HAP-1 (cell line): ENCODE data around the gene PLIN5.
A peak's percentile ranks its signal among the peaks of the same experiment; 100 is the strongest.

Experiments
- DNase-seq, 2 experiments: peaks; one replicate each; pipeline ENCODE4 v3.0.0-alpha.2; 2016 to 2020; ENCODE audit warnings: low spot score in 2 of 2
- H3K27me3 ChIP-seq: fragments of 250-450 bp; sonication (Bioruptor Pico); 2 replicates; pipeline ENCODE4 v1.5.1; 2020; ENCODE audit warnings: low read depth, mild to moderate bottlenecking, moderate library complexity
- H3K36me3 ChIP-seq: fragments of 250-450 bp; sonication (Bioruptor Pico); replicated peaks from 2 replicates; pipeline ENCODE4 v1.5.1; 2020; ENCODE audit warnings: mild to moderate bottlenecking
- H3K4me1 ChIP-seq: fragments of 250-450 bp; sonication (Bioruptor Pico); 2 replicates; pipeline ENCODE4 v1.5.1; 2020; ENCODE audit warnings: mild to moderate bottlenecking
- H3K4me3 ChIP-seq: fragments of 250-450 bp; sonication (Bioruptor Pico); 2 replicates; pipeline ENCODE4 v1.5.1; 2020; ENCODE audit warnings: mild to moderate bottlenecking, moderate library complexity
- H3K9me3 ChIP-seq: fragments of 250-450 bp; sonication (Bioruptor Pico); 2 replicates; pipeline ENCODE4 v1.5.1; 2020; ENCODE audit warnings: mild to moderate bottlenecking, moderate library complexity
- in situ Hi-C: fragments of 300-500 bp; cut with MboI; formaldehyde crosslinking; loops from 3 replicates; pipeline ENCODE4 v1.14.3; 2020; ENCODE audit warnings: low sequenced_read_pairs, inconsistent platforms, mixed read lengths

The PLIN5 gene

GRCh38 chr19:4473011-4473762, 61.8 kb downstream of the PLIN5 start:
- no peaks in the 10 kb centered on the region for H3K27me3 ChIP-seq
- no peak for DNase-seq
- H3K4me1 ChIP-seq, result no peaks in the 10 kb centered on the region; the same call in none of the 2 replicates
- H3K9me3 ChIP-seq, result no peaks in the 10 kb centered on the region
- H3K36me3 ChIP-seq, result peaks cover 18% of the 10 kb centered on the region
- in situ Hi-C loops, result no loop called here
- peak overlapping the region; percentile 75 for H3K4me3 ChIP-seq
